HCT116 (cell line): ENCODE results near the gene TNRC6C. TPM values are rescaled to one million over a fixed set of nuclear protein-coding genes. Genes with fewer than 3 reads are reported as not detected.

Experiments used
- ATAC-seq: fragments of 200-7000 bp; cut with Tn5 transposase; 2 replicates; pipeline ENCODE4 v1.9.1; 2020; ENCODE audit warnings: mild to moderate bottlenecking, moderate library complexity
- BruUV-seq: library from RNA; stranded (reverse); fragments of 400-500 nt; replicated peaks from 2 replicates; lab custom pipeline; 2021; lab: Mats Ljungman, UMichigan
- CTCF ChIA-PET: fragments of 300-600 bp; sonication (Branson Sonifier 250); formaldehyde crosslinking; loops from one replicate; lab custom pipeline; 2021; ENCODE audit warnings: antibody characterized with exemption; lab: Charles Lee
- POLR2A ChIA-PET: fragments of 300-600, 350-600 bp; sonication (Branson Sonifier 250); formaldehyde crosslinking; loops from one replicate; lab custom pipeline; 2021; ENCODE audit warnings: antibody characterized with exemption; lab: Charles Lee
- RAD21 ChIA-PET, 2 experiments: fragments of 300-600 bp; sonication (Branson Sonifier 250); formaldehyde crosslinking; loops; one replicate each; lab custom pipeline; 2023; ENCODE audit warnings: low total read pairs in 2 of 2; ENCODE audit not compliant: uncharacterized antibody in 2 of 2, unreplicated experiment in 2 of 2, low non-redundant PET in 1 of 2; lab: Charles Lee
- DNase-seq: peaks from one replicate; pipeline ENCODE4 v3.0.0-alpha.2; 2010; ENCODE audit warnings: low read depth, low spot score
- H2AFZ ChIP-seq: fragments of 200-600 bp; shearing (Covaris generic), sonication (generic); 2 replicates; pipeline ENCODE4 v1.6.1; 2017; ENCODE audit warnings: low read depth, mixed run types, mixed read lengths, antibody characterized with exemption, low read length; ENCODE audit not compliant: poor library complexity, severe bottlenecking
- H3K27ac ChIP-seq: 2 replicates; pipeline ENCODE4 v1.5.1; 2012; ENCODE audit warnings: low read depth, low read length
- H3K27me3 ChIP-seq: fragments of 200-600 bp; sonication (generic); 2 replicates; pipeline ENCODE4 v1.6.1; 2016; ENCODE audit warnings: mixed run types, low read length, mixed read lengths; ENCODE audit not compliant: insufficient read depth
- H3K36me3 ChIP-seq, 2 experiments: fragments of 200-500 bp in 1 of 2; fragments of 200-600 bp in 1 of 2; sonication (Bioruptor generic) in 1 of 2; sonication (generic) in 1 of 2; 2 replicates each; pipeline versions ENCODE4 v1.5.1 to v1.6.1; 2014 to 2016; ENCODE audit warnings: low read length in 2 of 2, inconsistent platforms in 1 of 2, mixed read lengths in 1 of 2, mixed run types in 1 of 2; ENCODE audit not compliant: insufficient read depth in 2 of 2, control insufficient read depth in 1 of 2
- H3K4me1 ChIP-seq, 2 experiments: fragments of 200-600 bp in 1 of 2; sonication (generic) in 1 of 2; 2 replicates each; pipeline versions ENCODE4 v1.5.1 to v1.6.1; 2012 to 2017; ENCODE audit warnings: low read length in 2 of 2, inconsistent platforms in 1 of 2, mild to moderate bottlenecking in 1 of 2, mixed read lengths in 1 of 2, mixed run types in 1 of 2, moderate library complexity in 1 of 2; ENCODE audit not compliant: insufficient read depth in 2 of 2, control insufficient read depth in 1 of 2
- H3K4me2 ChIP-seq: fragments of 200-600 bp; sonication (generic); 2 replicates; pipeline ENCODE4 v1.6.1; 2017; ENCODE audit warnings: mixed run types, low read length, mixed read lengths
- H3K4me3 ChIP-seq, 2 experiments: fragments of 200-600 bp in 1 of 2; sonication (generic) in 1 of 2; replicated peaks in 1 of 2; 2 replicates each; pipeline ENCODE4 v1.5.1; 2011 to 2016; ENCODE audit warnings: low read length in 2 of 2, control low read depth in 1 of 2, low read depth in 1 of 2, mild to moderate bottlenecking in 1 of 2, mixed read lengths in 1 of 2, mixed run types in 1 of 2
- H3K79me2 ChIP-seq: fragments of 200-600 bp; sonication (generic); 2 replicates; pipeline ENCODE4 v1.6.1; 2017; ENCODE audit warnings: mild to moderate bottlenecking, mixed run types, low read length, moderate library complexity, mixed read lengths; ENCODE audit not compliant: insufficient read depth
- H3K9ac ChIP-seq: fragments of 200-600 bp; sonication (generic); 2 replicates; pipeline ENCODE4 v1.6.1; 2016; ENCODE audit warnings: low read length, mixed read lengths
- H3K9me2 ChIP-seq: fragments of 200-600 bp; sonication (generic), shearing (Covaris generic); 2 replicates; pipeline ENCODE4 v1.6.1; 2017; ENCODE audit warnings: mixed run types, mild to moderate bottlenecking, moderate library complexity; ENCODE audit not compliant: insufficient read depth
- H3K9me3 ChIP-seq, 2 experiments: fragments of 200-500 bp in 1 of 2; fragments of 200-600 bp in 1 of 2; sonication (Bioruptor generic) in 1 of 2; sonication (generic) in 1 of 2; 2 replicates each; pipeline ENCODE4 v1.6.1; 2014 to 2017; ENCODE audit warnings: low read length in 2 of 2, mixed read lengths in 2 of 2, inconsistent platforms in 1 of 2, low read depth in 1 of 2, mild to moderate bottlenecking in 1 of 2, mixed run types in 1 of 2, moderate library complexity in 1 of 2; ENCODE audit not compliant: control insufficient read depth in 1 of 2, insufficient read depth in 1 of 2
- H4K20me1 ChIP-seq: fragments of 200-600 bp; sonication (generic), shearing (Covaris generic); 2 replicates; pipeline ENCODE4 v1.6.1; 2017; ENCODE audit warnings: mixed run types, mild to moderate bottlenecking, moderate library complexity; ENCODE audit not compliant: insufficient read depth
- ATF3 ChIP-seq: IDR thresholded peaks from 2 replicates; pipeline ENCODE4 v1.6.1; 2012
- CTCF ChIP-seq, 3 experiments: fragments of 200-600 bp in 1 of 3; sonication (generic) in 1 of 3; IDR thresholded peaks in 2 of 3; conservative IDR thresholded peaks in 1 of 3; 2 replicates each; pipeline ENCODE4 v1.5.1; 2012 to 2017; ENCODE audit warnings: low read depth in 2 of 3, low read length in 2 of 3, antibody characterized with exemption in 1 of 3, borderline replicate concordance in 1 of 3, control low read depth in 1 of 3, mild to moderate bottlenecking in 1 of 3, mixed read lengths in 1 of 3, mixed run types in 1 of 3, moderate library complexity in 1 of 3; ENCODE audit not compliant: insufficient read depth in 1 of 3
- EGR1 ChIP-seq: IDR thresholded peaks from 2 replicates; pipeline ENCODE4 v1.6.1; 2012; ENCODE audit warnings: low read depth
- ELF1 ChIP-seq: IDR thresholded peaks from 2 replicates; pipeline ENCODE4 v1.6.1; 2012; ENCODE audit warnings: low read depth, borderline replicate concordance
- EZH2 ChIP-seq: fragments of 200-600 bp; sonication (generic); IDR thresholded peaks from 2 replicates; pipeline ENCODE4 v1.6.1; 2017; ENCODE audit warnings: antibody characterized with exemption, mixed run types
- EZH2phosphoT487 ChIP-seq: fragments of 200-600 bp; IDR thresholded peaks from 2 replicates; pipeline ENCODE4 v1.6.1; 2018; ENCODE audit warnings: antibody characterized with exemption, borderline replicate concordance
- POLR2AphosphoS5 ChIP-seq: IDR thresholded peaks from 2 replicates; pipeline ENCODE4 v1.6.1; 2011; ENCODE audit warnings: mild to moderate bottlenecking, low read depth, low read length, moderate library complexity
- REST ChIP-seq: IDR thresholded peaks from 2 replicates; pipeline ENCODE4 v1.6.1; 2012; ENCODE audit warnings: low read depth
- SIN3A ChIP-seq: IDR thresholded peaks from 2 replicates; pipeline ENCODE4 v1.6.1; 2012; ENCODE audit warnings: low read depth
- SP1 ChIP-seq: IDR thresholded peaks from 2 replicates; pipeline ENCODE4 v1.6.1; 2012; ENCODE audit warnings: low read depth
- SRF ChIP-seq: IDR thresholded peaks from 2 replicates; pipeline ENCODE4 v1.6.1; 2012; ENCODE audit warnings: low read depth
- TCF7L2 ChIP-seq: IDR thresholded peaks from 2 replicates; pipeline ENCODE4 v1.7.0; 2011; ENCODE audit warnings: borderline replicate concordance, inconsistent platforms; ENCODE audit not compliant: insufficient read depth, insufficient read length; ENCODE audit errors: extremely low read depth
- YY1 ChIP-seq: IDR thresholded peaks from 2 replicates; pipeline ENCODE4 v1.6.1; 2011; ENCODE audit warnings: low read length, low read depth, moderate library complexity, mild to moderate bottlenecking; ENCODE audit not compliant: insufficient replicate concordance; ENCODE audit errors: extremely low read depth
- intact Hi-C: fragments of 100-400 bp; cut with micrococcal nuclease; formaldehyde crosslinking; loops from 2 replicates; pipeline ENCODE4 v1.10.0; 2022
- total RNA-seq: library from RNA; stranded (reverse); gene quantifications from one replicate; pipeline ENCODE4 v1.2.1, GENCODE V29; 2021; ENCODE audit not compliant: unreplicated experiment

The TNRC6C gene
- total RNA-seq, 1 experiment from 2014 or later, result 23.4 TPM

- Histone ChIP-seq H4K20me1 (no peaks in the 10 kb centered on the region), H3K4me2 (no peak overlapping the region), H3K9me2 (no peaks in the 10 kb centered on the region), H3K79me2 (no peaks in the 10 kb centered on the region), H3K9me3 (no peaks in the 10 kb centered on the region), H3K4me3 (no peak overlapping the region), H3K9ac (no peak overlapping the region), H3K27me3 (peaks cover 31% of the 10 kb centered on the region), H3K4me1 (peaks cover 0 to 4% of the 10 kb centered on the region in 2 experiments; a peak in 1 of 4 replicates), H2AFZ (no peak overlapping the region), H3K36me3 (no peaks in the 10 kb centered on the region), H3K27ac (no peak overlapping the region)
- intact Hi-C loops, result no loop called here
- no TSS peak for BruUV-seq
- TF ChIP-seq YY1 (no peak), ELF1 (no peak), EZH2phosphoT487 (no peak), EZH2 (no peak), TCF7L2 (no peak), SP1 (no peak), SIN3A (no peak), EGR1 (no peak), SRF (no peak), POLR2AphosphoS5 (no peak), ATF3 (no peak), CTCF (IDR thresholded peaks at IDR 0.05 in 2 of 3, conservative IDR thresholded peaks at IDR 0.05 in 1 of 3; ENCODE audit: borderline replicate concordance in 1 of 3, insufficient read depth in 1 of 3, low read depth in 2 of 3, low read length in 2 of 3) (no peak), REST (no peak)
- ChIA-PET CTCF (interaction anchor here (0.6 to 1.2 kb wide), 3 partner anchors 98 to 366 kb away, joined by 3 to 5 read pairs (median 5); no protein-coding TSS in a partner anchor), POLR2A (no interaction called here), RAD21 (no interaction called here)
- ATAC-seq (no peak), DNase-seq (no peak)
Measured at GRCh38 chr17:77915594-77916021, 42.9 kb upstream of the TNRC6C start.
